ENCODE results near the gene HTR7.

DNA sequence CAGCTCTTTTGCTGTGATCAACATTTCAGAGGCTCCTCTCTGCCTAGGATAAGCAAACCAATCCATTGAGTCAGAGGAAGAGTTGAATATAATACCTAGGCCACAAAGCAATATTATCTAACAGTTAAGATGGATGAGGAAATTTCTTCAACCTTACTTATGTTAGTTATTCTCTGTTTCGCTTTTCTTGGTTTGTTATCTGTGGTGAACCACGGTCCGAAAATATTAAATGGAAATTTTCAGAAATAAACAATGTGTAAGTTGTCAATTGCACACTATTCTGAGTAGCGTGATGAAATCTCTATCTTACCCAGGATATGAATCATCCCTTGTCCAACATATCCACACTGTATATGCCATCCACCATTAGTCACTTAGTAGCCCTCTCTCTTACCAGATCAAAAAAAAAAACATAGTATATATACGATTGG lies 1.5 kb upstream of the HTR7 start:
- no peak for TF ChIP-seq POLR2A (IDR thresholded peaks at IDR 0.05)
- TF ChIP-seq, protein P1, sequence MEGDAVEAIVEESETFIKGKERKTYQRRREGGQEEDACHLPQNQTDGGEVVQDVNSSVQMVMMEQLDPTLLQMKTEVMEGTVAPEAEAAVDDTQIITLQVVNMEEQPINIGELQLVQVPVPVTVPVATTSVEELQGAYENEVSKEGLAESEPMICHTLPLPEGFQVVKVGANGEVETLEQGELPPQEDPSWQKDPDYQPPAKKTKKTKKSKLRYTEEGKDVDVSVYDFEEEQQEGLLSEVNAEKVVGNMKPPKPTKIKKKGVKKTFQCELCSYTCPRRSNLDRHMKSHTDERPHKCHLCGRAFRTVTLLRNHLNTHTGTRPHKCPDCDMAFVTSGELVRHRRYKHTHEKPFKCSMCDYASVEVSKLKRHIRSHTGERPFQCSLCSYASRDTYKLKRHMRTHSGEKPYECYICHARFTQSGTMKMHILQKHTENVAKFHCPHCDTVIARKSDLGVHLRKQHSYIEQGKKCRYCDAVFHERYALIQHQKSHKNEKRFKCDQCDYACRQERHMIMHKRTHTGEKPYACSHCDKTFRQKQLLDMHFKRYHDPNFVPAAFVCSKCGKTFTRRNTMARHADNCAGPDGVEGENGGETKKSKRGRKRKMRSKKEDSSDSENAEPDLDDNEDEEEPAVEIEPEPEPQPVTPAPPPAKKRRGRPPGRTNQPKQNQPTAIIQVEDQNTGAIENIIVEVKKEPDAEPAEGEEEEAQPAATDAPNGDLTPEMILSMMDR (IDR thresholded peaks at IDR 0.05) = no peak
